Neural cell (in vitro differentiated cells): ENCODE results near the gene KIF6. TPM values are rescaled to one million over a fixed set of nuclear protein-coding genes. Genes with fewer than 3 reads are reported as not detected.

Experiments used
- H2AFZ ChIP-seq: fragments of 200-600, 300-800 bp; sonication (generic), shearing (Covaris generic); 2 replicates; pipeline ENCODE4 v1.6.0; 2014; ENCODE audit warnings: low read depth, mild to moderate bottlenecking, antibody characterized with exemption, low read length, moderate library complexity
- H3F3A ChIP-seq: fragments of 200-600 bp; shearing (Covaris generic); 2 replicates; pipeline ENCODE4 v1.6.1; 2016; ENCODE audit warnings: mild to moderate bottlenecking, moderate library complexity, mixed read lengths, antibody characterized with exemption, low read length; ENCODE audit not compliant: insufficient read depth, poor library complexity, severe bottlenecking
- H3K27ac ChIP-seq: fragments of 200-600, 300-800 bp; sonication (generic), shearing (Covaris generic); 2 replicates; pipeline ENCODE4 v1.5.1; 2014; ENCODE audit warnings: mild to moderate bottlenecking, low read length, moderate library complexity
- H3K27me3 ChIP-seq: fragments of 300-800, 200-600 bp; sonication (generic), shearing (Covaris generic); 2 replicates; pipeline ENCODE4 v1.6.0; 2014; ENCODE audit warnings: mild to moderate bottlenecking, low read depth, low read length, moderate library complexity; ENCODE audit not compliant: insufficient read depth
- H3K36me3 ChIP-seq: fragments of 300-800, 200-600 bp; sonication (generic), shearing (Covaris generic); 2 replicates; pipeline ENCODE4 v1.5.1; 2014; ENCODE audit warnings: mild to moderate bottlenecking, antibody characterized with exemption, low read length, moderate library complexity; ENCODE audit not compliant: insufficient read depth
- H3K4me2 ChIP-seq: fragments of 300-800, 200-600 bp; sonication (generic), shearing (Covaris generic); 2 replicates; pipeline ENCODE4 v1.6.0; 2014; ENCODE audit warnings: mild to moderate bottlenecking, low read length
- H3K4me3 ChIP-seq: fragments of 300-800, 200-600 bp; sonication (generic), shearing (Covaris generic); 2 replicates; pipeline ENCODE4 v1.5.1; 2014; ENCODE audit warnings: mild to moderate bottlenecking, low read length, moderate library complexity
- H3K79me2 ChIP-seq: fragments of 200-600 bp; shearing (Covaris generic); replicated peaks from 2 replicates; pipeline ENCODE4 v1.6.0; 2014; ENCODE audit warnings: mild to moderate bottlenecking, low read length, moderate library complexity; ENCODE audit not compliant: insufficient read depth
- H3K9ac ChIP-seq: fragments of 300-800, 200-600 bp; sonication (generic), shearing (Covaris generic); 2 replicates; pipeline ENCODE4 v1.6.1; 2016; ENCODE audit warnings: mild to moderate bottlenecking, low read length, mixed read lengths
- H3K9me2 ChIP-seq: fragments of 200-600 bp; shearing (Covaris generic); 2 replicates; pipeline ENCODE4 v1.6.1; 2016; ENCODE audit warnings: mild to moderate bottlenecking, low read length, mixed read lengths; ENCODE audit not compliant: insufficient read depth
- H3K9me3 ChIP-seq: fragments of 200-600, 300-800 bp; sonication (generic), shearing (Covaris generic); 2 replicates; pipeline ENCODE4 v1.6.1; 2016; ENCODE audit warnings: mild to moderate bottlenecking, mixed run types, low read length, moderate library complexity, mixed read lengths
- H4K20me1 ChIP-seq: fragments of 200-600 bp; shearing (Covaris generic); 2 replicates; pipeline ENCODE4 v1.6.1; 2016; ENCODE audit warnings: mild to moderate bottlenecking, mixed run types; ENCODE audit not compliant: insufficient read depth
- EP300 ChIP-seq: fragments of 450-650 bp; conservative IDR thresholded peaks from 2 replicates; pipeline ENCODE4 v1.6.1; 2014; ENCODE audit warnings: antibody characterized with exemption, mild to moderate bottlenecking, moderate library complexity; ENCODE audit not compliant: poor library complexity, severe bottlenecking
- EZH2 ChIP-seq: fragments of 200-600, 300-800 bp; shearing (Covaris generic), sonication (generic); IDR thresholded peaks from 2 replicates; pipeline ENCODE4 v1.6.1; 2014; ENCODE audit warnings: antibody characterized with exemption, low read length, borderline replicate concordance, mild to moderate bottlenecking; ENCODE audit not compliant: insufficient read depth, poor library complexity, severe bottlenecking
- MXI1 ChIP-seq: fragments of 450-650 bp; conservative IDR thresholded peaks from 2 replicates; pipeline ENCODE4 v1.6.1; 2014; ENCODE audit warnings: antibody characterized with exemption, mild to moderate bottlenecking; ENCODE audit not compliant: poor library complexity, severe bottlenecking
- POLR2AphosphoS5 ChIP-seq: IDR thresholded peaks from 2 replicates; pipeline ENCODE4 v1.6.1; 2012
- RAD21 ChIP-seq: fragments of 450-650 bp; conservative IDR thresholded peaks from 2 replicates; pipeline ENCODE4 v1.6.1; 2014; ENCODE audit warnings: antibody characterized with exemption, mild to moderate bottlenecking, moderate library complexity
- SMC3 ChIP-seq: fragments of 450-650 bp; conservative IDR thresholded peaks from 2 replicates; pipeline ENCODE4 v1.6.1; 2014; ENCODE audit warnings: antibody characterized with exemption, mild to moderate bottlenecking, moderate library complexity; ENCODE audit not compliant: poor library complexity
- TAF1 ChIP-seq: IDR thresholded peaks from 2 replicates; pipeline ENCODE4 v1.6.1; 2012; ENCODE audit warnings: low read depth
- polyA plus RNA-seq: library from polyadenylated mRNA; depleted of rRNA; stranded (reverse); fragments of >200 nt; gene quantifications from 2 replicates; pipeline ENCODE4 v1.2.3, GENCODE V29; 2014
- TF ChIP-seq, protein P1 (sequence below): IDR thresholded peaks from 2 replicates; pipeline ENCODE4 v1.6.1; 2012; ENCODE audit warnings: borderline replicate concordance
- TF ChIP-seq, protein P2 (sequence below): fragments of 450-650 bp; IDR thresholded peaks from 2 replicates; pipeline ENCODE4 v1.5.1; 2014; ENCODE audit warnings: antibody characterized with exemption, mild to moderate bottlenecking, moderate library complexity; ENCODE audit not compliant: poor library complexity, severe bottlenecking

KIF6 gene
- polyA plus RNA-seq, 1 donor from 2014 or later = 2.1 TPM

DNA sequence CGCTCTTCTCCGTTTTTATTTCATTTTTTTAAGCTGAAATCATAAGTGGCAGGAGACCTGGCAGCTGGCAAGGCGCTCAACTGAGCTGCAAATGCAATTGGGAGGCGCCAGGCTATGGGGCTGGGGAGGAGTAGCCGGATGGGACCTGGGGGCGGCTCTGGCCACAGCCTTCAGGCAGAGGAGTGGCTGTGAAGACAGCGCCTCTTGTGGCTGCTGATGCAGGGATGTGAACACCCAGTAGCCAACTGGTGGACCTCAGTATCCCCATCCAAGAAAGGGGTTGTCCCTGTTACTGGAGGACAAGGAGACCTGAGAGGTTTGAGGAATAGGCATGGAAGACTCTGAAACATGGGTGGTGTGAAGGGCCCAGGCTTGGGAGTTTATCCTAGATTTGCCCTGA lies 423.6 kb downstream of the KIF6 start:
- Histone ChIP-seq H4K20me1 (no peaks in the 10 kb centered on the region), H3K9ac (no peak overlapping the region), H2AFZ (no peak overlapping the region)

DNA sequence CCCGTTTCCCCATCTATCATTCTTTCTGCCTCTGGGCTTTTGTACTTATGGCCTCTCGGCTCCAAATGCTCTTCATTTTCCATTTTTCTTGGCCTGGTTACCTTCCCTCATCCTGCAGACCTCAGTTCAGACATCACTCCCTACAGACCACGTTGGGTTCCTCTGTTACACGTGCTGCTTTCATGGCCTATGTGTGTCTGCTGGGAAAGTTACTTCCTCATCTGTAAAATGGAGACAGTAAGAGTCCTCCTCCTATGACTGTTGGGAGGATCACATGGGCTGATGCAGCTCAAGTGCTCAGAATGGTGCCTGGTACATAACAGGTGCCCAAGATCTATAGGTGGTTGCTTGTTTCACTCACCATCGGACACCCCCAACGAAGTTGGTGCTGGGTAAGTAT lies 424.5 kb downstream of the KIF6 start:
- H3K9me2 ChIP-seq = no peaks in the 10 kb centered on the region
- H3K9me3 ChIP-seq = no peaks in the 10 kb centered on the region
- no peaks in the 10 kb centered on the region for H4K20me1 ChIP-seq
- no peaks in the 10 kb centered on the region for H3K79me2 ChIP-seq
- H3K27me3 ChIP-seq = no peaks in the 10 kb centered on the region
- H3F3A ChIP-seq = no peaks in the 10 kb centered on the region
- H3K27ac ChIP-seq = no peak overlapping the region
- no peak overlapping the region for H3K4me3 ChIP-seq
- no peak overlapping the region for H3K9ac ChIP-seq
- TF ChIP-seq, protein P1, sequence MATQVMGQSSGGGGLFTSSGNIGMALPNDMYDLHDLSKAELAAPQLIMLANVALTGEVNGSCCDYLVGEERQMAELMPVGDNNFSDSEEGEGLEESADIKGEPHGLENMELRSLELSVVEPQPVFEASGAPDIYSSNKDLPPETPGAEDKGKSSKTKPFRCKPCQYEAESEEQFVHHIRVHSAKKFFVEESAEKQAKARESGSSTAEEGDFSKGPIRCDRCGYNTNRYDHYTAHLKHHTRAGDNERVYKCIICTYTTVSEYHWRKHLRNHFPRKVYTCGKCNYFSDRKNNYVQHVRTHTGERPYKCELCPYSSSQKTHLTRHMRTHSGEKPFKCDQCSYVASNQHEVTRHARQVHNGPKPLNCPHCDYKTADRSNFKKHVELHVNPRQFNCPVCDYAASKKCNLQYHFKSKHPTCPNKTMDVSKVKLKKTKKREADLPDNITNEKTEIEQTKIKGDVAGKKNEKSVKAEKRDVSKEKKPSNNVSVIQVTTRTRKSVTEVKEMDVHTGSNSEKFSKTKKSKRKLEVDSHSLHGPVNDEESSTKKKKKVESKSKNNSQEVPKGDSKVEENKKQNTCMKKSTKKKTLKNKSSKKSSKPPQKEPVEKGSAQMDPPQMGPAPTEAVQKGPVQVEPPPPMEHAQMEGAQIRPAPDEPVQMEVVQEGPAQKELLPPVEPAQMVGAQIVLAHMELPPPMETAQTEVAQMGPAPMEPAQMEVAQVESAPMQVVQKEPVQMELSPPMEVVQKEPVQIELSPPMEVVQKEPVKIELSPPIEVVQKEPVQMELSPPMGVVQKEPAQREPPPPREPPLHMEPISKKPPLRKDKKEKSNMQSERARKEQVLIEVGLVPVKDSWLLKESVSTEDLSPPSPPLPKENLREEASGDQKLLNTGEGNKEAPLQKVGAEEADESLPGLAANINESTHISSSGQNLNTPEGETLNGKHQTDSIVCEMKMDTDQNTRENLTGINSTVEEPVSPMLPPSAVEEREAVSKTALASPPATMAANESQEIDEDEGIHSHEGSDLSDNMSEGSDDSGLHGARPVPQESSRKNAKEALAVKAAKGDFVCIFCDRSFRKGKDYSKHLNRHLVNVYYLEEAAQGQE = no peak
- no peak for TF ChIP-seq MXI1
- TF ChIP-seq SMC3 = no peak
- TF ChIP-seq EP300 = no peak
- TF ChIP-seq RAD21 = no peak
- TF ChIP-seq, protein P2, sequence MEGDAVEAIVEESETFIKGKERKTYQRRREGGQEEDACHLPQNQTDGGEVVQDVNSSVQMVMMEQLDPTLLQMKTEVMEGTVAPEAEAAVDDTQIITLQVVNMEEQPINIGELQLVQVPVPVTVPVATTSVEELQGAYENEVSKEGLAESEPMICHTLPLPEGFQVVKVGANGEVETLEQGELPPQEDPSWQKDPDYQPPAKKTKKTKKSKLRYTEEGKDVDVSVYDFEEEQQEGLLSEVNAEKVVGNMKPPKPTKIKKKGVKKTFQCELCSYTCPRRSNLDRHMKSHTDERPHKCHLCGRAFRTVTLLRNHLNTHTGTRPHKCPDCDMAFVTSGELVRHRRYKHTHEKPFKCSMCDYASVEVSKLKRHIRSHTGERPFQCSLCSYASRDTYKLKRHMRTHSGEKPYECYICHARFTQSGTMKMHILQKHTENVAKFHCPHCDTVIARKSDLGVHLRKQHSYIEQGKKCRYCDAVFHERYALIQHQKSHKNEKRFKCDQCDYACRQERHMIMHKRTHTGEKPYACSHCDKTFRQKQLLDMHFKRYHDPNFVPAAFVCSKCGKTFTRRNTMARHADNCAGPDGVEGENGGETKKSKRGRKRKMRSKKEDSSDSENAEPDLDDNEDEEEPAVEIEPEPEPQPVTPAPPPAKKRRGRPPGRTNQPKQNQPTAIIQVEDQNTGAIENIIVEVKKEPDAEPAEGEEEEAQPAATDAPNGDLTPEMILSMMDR = no peak
- no peak for TF ChIP-seq TAF1
- TF ChIP-seq EZH2 = no peak
- TF ChIP-seq POLR2AphosphoS5 = no peak
- H3K4me2 ChIP-seq = no peak overlapping the region
- H3K36me3 ChIP-seq = no peaks in the 10 kb centered on the region
- H2AFZ ChIP-seq = no peak overlapping the region

More for the DNA sequence above, 423.6 kb downstream of the KIF6 start:
- no peak overlapping the region for H3K27ac ChIP-seq
- no peaks in the 10 kb centered on the region for H3F3A ChIP-seq
- H3K9me3 ChIP-seq = no peaks in the 10 kb centered on the region
- H3K4me3 ChIP-seq = no peak overlapping the region
- TF ChIP-seq TAF1 (no peak), POLR2AphosphoS5 (no peak), EZH2 (no peak), SMC3 (no peak), EP300 (no peak), MXI1 (no peak), RAD21 (no peak)
- TF ChIP-seq, protein P1 = no peak
- TF ChIP-seq, protein P2 = no peak
- H3K9me2 ChIP-seq = no peaks in the 10 kb centered on the region
- no peaks in the 10 kb centered on the region for H3K36me3 ChIP-seq
- H3K4me2 ChIP-seq = no peak overlapping the region
- H3K79me2 ChIP-seq = no peaks in the 10 kb centered on the region
- H3K27me3 ChIP-seq = no peaks in the 10 kb centered on the region
